HEK293T (cell line): ENCODE measurements around the gene CASP9.
"Not testable (repeated sequence)": the region's sequence is repeated elsewhere in the genome, so short reads cannot be mapped to it uniquely, and the experiment has no call there.

Experiments used
- CTCF ChIA-PET: fragments of 350-600 bp; formaldehyde crosslinking; extraction: SDS; loops from one replicate; lab custom pipeline; 2021; ENCODE audit warnings: antibody characterized with exemption, inconsistent platforms; lab: Yijun Ruan, JAX
- POLR2A ChIA-PET: fragments of 350-600 bp; formaldehyde crosslinking; extraction: SDS; loops from one replicate; lab custom pipeline; 2020; ENCODE audit warnings: antibody characterized with exemption, inconsistent platforms; lab: Yijun Ruan, JAX
- DNase-seq: peaks from one replicate; pipeline ENCODE4 v3.0.0; 2012; ENCODE audit warnings: mixed read lengths; ENCODE audit errors: extremely low spot score
- ARNT ChIP-seq: fragments of 450-650 bp; IDR thresholded peaks from 2 replicates; pipeline ENCODE4 v1.6.1; 2017; ENCODE audit warnings: mild to moderate bottlenecking
- BHLHE40 ChIP-seq: fragments of 450-650 bp; IDR thresholded peaks from 2 replicates; pipeline ENCODE4 v1.6.1; 2016; ENCODE audit warnings: mild to moderate bottlenecking, moderate library complexity, borderline replicate concordance
- CTBP1 ChIP-seq: fragments of 450-650 bp; IDR thresholded peaks from 2 replicates; pipeline ENCODE4 v1.6.1; 2016; ENCODE audit warnings: borderline replicate concordance
- ELF4 ChIP-seq: fragments of 450-650 bp; IDR thresholded peaks from 2 replicates; pipeline ENCODE4 v1.6.1; 2017; ENCODE audit warnings: antibody characterized with exemption
- FOXA1 ChIP-seq: fragments of 450-650 bp; IDR thresholded peaks from 2 replicates; pipeline ENCODE4 v1.6.1; 2016; ENCODE audit warnings: mild to moderate bottlenecking
- FOXK2 ChIP-seq: fragments of 450-650 bp; IDR thresholded peaks from 2 replicates; pipeline ENCODE4 v1.6.1; 2016; ENCODE audit warnings: mild to moderate bottlenecking
- FOXM1 ChIP-seq: fragments of 450-650 bp; IDR thresholded peaks from 2 replicates; pipeline ENCODE4 v1.6.1; 2017; ENCODE audit warnings: mild to moderate bottlenecking, borderline replicate concordance
- HDGF ChIP-seq: fragments of 450-650 bp; IDR thresholded peaks from 2 replicates; pipeline ENCODE4 v1.6.1; 2017; ENCODE audit warnings: antibody characterized with exemption, borderline replicate concordance
- L3MBTL2 ChIP-seq: fragments of 450-650 bp; conservative IDR thresholded peaks from 2 replicates; pipeline ENCODE4 v1.6.1; 2016; ENCODE audit warnings: mild to moderate bottlenecking
- LEF1 ChIP-seq: fragments of 450-650 bp; IDR thresholded peaks from 2 replicates; pipeline ENCODE4 v1.6.1; 2017; ENCODE audit warnings: mild to moderate bottlenecking, borderline replicate concordance
- NFRKB ChIP-seq: fragments of 450-650 bp; IDR thresholded peaks from 2 replicates; pipeline ENCODE4 v1.6.1; 2016; ENCODE audit warnings: mild to moderate bottlenecking, moderate library complexity
- SP1 ChIP-seq: fragments of 450-650 bp; IDR thresholded peaks from 2 replicates; pipeline ENCODE4 v1.6.1; 2017
- SUZ12 ChIP-seq: fragments of 450-650 bp; IDR thresholded peaks from 2 replicates; pipeline ENCODE4 v1.6.1; 2016; ENCODE audit warnings: mild to moderate bottlenecking
- TARDBP ChIP-seq: fragments of 450-650 bp; IDR thresholded peaks from 2 replicates; pipeline ENCODE4 v1.6.1; 2016
- ZNF384 ChIP-seq: fragments of 450-650 bp; IDR thresholded peaks from 2 replicates; pipeline ENCODE4 v1.6.1; 2016
- TF ChIP-seq, protein P1 (sequence below): fragments of 450-650 bp; IDR thresholded peaks from 2 replicates; pipeline ENCODE4 v1.6.1; 2016

Gene CASP9

DNA sequence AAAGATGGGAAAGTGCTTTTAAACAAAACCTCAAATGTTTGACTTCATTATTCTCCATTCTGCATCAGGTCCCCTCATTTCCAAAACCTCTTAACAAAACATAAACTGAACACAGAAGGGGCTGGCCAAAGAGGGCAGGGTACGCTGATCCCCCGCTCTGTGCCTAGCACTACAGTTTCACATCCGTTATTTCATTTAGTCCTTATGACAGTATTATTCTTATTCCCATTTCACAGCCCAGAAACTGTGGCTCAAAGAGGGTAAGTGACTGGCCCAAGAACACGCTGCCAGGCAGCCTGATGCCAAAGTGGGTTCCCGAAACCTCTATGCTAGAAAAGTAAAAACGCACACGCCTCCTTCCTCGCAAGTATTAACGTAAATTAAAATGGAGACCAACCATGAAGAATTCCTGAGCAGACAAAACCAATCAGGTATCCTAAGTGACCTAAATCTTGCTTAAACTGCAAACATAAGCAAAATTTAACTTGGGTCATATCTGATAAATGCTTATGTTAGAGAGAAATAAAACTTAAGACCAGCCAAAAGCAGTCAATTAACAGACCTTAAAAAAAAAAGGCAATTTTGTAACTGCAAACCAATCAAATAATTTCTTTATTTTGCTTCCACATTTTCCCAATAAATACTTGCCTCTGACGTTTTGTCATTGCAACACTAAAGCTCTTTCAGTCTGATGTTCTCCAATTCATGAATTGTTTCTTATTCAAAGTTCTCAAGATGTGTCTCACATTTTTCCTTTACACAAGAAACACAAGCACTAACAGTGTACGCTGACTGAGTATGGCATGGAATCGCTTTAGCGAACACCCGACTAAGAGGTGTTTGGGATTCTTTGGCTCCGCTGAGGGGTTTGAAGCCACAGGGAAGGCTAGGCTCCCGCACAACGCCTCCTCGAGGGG, 653 bp downstream of the CASP9 start:
- no peak for TF ChIP-seq TARDBP
- no peak for TF ChIP-seq SP1
- no peak for TF ChIP-seq ELF4
- no peak for TF ChIP-seq FOXM1
- TF ChIP-seq, protein P1, sequence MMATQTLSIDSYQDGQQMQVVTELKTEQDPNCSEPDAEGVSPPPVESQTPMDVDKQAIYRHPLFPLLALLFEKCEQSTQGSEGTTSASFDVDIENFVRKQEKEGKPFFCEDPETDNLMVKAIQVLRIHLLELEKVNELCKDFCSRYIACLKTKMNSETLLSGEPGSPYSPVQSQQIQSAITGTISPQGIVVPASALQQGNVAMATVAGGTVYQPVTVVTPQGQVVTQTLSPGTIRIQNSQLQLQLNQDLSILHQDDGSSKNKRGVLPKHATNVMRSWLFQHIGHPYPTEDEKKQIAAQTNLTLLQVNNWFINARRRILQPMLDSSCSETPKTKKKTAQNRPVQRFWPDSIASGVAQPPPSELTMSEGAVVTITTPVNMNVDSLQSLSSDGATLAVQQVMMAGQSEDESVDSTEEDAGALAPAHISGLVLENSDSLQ: no peak
- no peak for TF ChIP-seq ARNT
- no peak for TF ChIP-seq FOXA1
- no peak for TF ChIP-seq L3MBTL2
- TF ChIP-seq BHLHE40: no peak
- TF ChIP-seq CTBP1: no peak
- no peak for TF ChIP-seq SUZ12
- TF ChIP-seq NFRKB: no peak
- TF ChIP-seq FOXK2: no peak
- no peak for TF ChIP-seq HDGF
- TF ChIP-seq ZNF384: no peak
- no peak for TF ChIP-seq LEF1
- POLR2A ChIA-PET: no interaction called here
- DNase-seq: no peak
- CTCF ChIA-PET: no interaction called here

DNA sequence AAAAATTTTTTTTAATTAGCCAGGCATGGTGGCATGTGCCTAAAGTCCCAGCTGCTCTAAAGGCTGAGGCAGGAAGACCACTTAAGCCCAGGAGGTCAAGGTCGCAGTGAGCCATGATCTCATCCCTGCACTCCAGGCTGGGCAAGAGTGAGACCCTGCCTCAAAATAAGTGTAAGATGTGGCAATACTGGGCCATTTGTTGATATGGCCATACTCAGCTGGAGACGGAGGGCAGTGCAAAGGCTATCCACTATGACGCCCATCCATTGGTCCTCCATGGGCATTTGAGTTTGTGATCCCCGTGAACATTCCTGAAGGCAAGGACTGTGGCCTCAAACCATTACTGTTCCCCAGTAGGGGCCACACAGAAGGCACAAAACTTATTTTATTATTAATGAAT, 1.5 kb downstream of the CASP9 start:
- TF ChIP-seq SUZ12 (no peak), HDGF (no peak), ARNT (no peak), L3MBTL2 (no peak), NFRKB (no peak), FOXM1 (no peak), BHLHE40 (no peak), TARDBP (no peak), SP1 (no peak), LEF1 (no peak), FOXK2 (no peak), ELF4 (no peak), CTBP1 (no peak), ZNF384 (no peak)
- TF ChIP-seq, protein P1: no peak
- POLR2A ChIA-PET: no interaction called here
- DNase-seq: no peak
- CTCF ChIA-PET: no interaction called here

DNA sequence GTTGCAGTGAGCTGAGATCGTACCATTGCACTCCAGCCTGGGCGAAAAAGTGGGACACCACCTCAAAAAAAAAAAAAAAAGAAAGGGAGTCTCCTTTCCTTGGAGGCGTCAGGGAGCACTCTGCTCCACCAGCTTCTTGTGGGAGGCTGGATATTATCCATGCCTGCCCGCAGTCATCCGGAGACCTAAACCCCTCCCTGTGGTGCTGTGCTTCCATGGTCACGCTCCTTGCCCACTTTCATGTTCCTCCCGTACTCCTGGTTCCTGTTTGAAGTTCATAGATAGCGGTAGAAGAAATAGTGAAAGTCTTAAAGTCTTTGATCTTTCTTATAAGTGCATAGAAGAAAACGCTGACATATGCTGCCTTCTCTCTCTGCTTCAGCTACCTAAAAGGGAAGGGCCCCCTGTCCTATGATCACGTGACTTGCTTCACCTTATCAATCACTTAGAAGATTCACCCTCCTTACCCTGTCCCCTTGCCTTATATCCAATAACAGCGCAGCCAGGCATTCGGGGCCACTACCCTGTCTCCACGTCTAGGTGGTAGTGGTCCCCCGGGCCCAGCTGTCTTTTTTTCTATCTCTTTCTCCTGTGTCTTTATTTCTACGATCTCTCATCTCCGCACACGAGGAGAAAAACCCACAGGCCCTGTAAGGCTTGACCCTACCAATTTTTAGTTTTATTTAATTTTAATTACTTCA, 2.7 kb downstream of the CASP9 start:
- POLR2A ChIA-PET, CTCF ChIA-PET, DNase-seq: not testable (repeated sequence)

DNA sequence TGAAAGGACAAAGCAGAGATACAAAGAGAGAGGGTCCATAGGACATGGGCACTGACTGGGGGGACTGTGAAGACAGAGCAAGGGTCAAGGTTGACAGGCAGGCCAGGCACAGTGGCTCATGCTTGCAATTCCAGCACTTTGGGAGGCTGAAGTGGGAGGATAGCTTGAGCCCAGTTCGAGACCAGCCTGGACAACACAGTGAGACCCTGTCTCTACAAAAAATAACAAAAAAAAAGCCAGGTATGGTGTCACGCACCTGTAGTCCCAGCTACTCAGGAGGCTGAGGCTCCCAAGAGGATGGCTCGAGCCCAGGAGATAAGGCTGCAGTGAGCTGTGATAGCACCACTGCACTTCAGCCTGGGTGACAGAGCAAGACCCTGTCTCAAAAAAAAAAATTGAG, 4.4 kb downstream of the CASP9 start:
- ChIA-PET CTCF (no interaction called here), POLR2A (no interaction called here)
- TF ChIP-seq LEF1 (no peak), FOXM1 (no peak), SP1 (no peak), FOXK2 (no peak), CTBP1 (no peak), L3MBTL2 (no peak), BHLHE40 (no peak), ELF4 (no peak), TARDBP (no peak), SUZ12 (no peak), ARNT (no peak), NFRKB (no peak), FOXA1 (no peak), HDGF (no peak), ZNF384 (no peak)
- TF ChIP-seq, protein P1: no peak
- DNase-seq: no peak

DNA sequence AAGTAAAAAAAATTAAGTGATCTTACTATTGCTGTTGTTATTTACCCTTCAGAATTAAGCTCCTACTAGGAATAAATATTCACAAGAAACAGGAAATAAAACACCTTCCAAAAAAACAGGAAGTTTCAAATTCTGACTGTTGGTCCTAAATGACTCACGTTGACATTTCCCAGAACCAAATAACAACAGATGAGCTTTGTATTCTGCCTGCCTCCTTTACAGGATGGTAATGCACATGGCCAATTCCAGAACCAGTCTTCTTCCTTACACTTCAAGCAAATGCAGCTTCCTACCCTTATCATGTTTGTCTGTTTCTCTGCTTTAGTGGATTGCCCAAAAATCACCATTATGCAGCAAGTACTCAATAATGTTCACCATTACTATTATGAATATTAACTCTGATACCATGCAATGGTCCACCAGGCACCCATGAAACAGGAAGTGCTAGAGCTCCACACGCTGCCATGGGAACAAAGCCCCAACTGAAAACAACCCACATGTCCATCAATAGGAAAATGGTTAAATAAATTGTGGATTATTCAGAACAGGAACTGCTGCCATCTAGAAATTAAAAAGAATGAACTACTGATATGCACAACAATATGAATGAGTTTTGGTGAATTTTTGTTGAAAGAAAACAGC, 8.9 kb downstream of the CASP9 start:
- DNase-seq: no peak
- ChIA-PET CTCF (no interaction called here), POLR2A (no interaction called here)
- no peak for TF ChIP-seq ELF4
- TF ChIP-seq CTBP1: no peak
- no peak for TF ChIP-seq NFRKB
- no peak for TF ChIP-seq HDGF

DNA sequence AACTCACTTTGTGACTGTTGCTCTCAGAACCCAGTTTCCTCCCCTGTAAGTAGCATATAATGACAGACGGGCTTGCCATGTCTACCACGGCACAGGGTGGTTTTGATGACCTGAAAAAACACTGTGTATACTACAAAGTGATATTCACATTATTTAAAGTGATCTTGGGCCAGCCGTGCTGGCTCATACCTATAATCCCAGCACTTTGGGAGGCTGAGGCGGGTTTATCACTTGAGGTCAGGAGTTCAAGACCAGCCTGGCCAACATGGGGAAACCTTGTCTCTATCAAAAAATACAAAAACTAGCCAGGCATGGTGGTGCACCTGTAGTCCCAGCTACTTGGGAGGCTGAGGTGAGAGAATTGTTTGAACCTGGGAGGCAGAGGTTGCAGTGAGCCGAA, 9.5 kb downstream of the CASP9 start:
- CTCF ChIA-PET, DNase-seq, POLR2A ChIA-PET: not testable (repeated sequence)
